Endothelial cell of umbilical vein (primary cell): ENCODE data around the gene CCNY. TPM values are rescaled to one million over a fixed set of nuclear protein-coding genes. Genes with fewer than 3 reads are reported as not detected.

Source experiments
- BruUV-seq: library from RNA; stranded (reverse); fragments of 400-500 nt; replicated peaks from 2 replicates; lab custom pipeline; 2021; lab: Mats Ljungman, UMichigan
- CTCF ChIA-PET: fragments of 300-600, 350-600 bp; sonication (Branson Sonifier 250); formaldehyde crosslinking; loops from one replicate; lab custom pipeline; 2021; ENCODE audit warnings: antibody characterized with exemption, inconsistent platforms; lab: Charles Lee
- POLR2A ChIA-PET: fragments of 300-600, 350-600 bp; sonication (Branson Sonifier 250); formaldehyde crosslinking; loops from one replicate; lab custom pipeline; 2021; ENCODE audit warnings: antibody characterized with exemption, inconsistent platforms; lab: Charles Lee
- DNase-seq: peaks from one replicate; pipeline ENCODE4 v3.0.0-alpha.2; 2011; ENCODE audit warnings: low read depth, low spot score
- FAIRE-seq: peaks from 2 replicates; lab custom pipeline; 2011; peaks lifted over from hg19 to GRCh38; lab: Jason Lieb, UNC
- H2AFZ ChIP-seq: 2 replicates; pipeline ENCODE4 v1.6.0; 2012; ENCODE audit warnings: low read depth, low read length, control low read depth, inconsistent platforms
- H3K27ac ChIP-seq: 2 replicates; pipeline ENCODE4 v1.5.1; 2011; ENCODE audit warnings: low read depth, mild to moderate bottlenecking, control low read depth, low read length, moderate library complexity; ENCODE audit not compliant: insufficient read depth
- H3K27me3 ChIP-seq, 2 experiments: 2 replicates each; pipeline versions ENCODE4 v1.6.0 to v1.6.1; 2011; ENCODE audit warnings: low read length in 2 of 2, mixed read lengths in 1 of 2; ENCODE audit not compliant: control insufficient read depth in 2 of 2, insufficient read depth in 2 of 2
- H3K36me3 ChIP-seq, 2 experiments: 2 replicates in 1 of 2; 3 replicates in 1 of 2; pipeline ENCODE4 v1.5.1; 2011; ENCODE audit warnings: low read length in 2 of 2, mild to moderate bottlenecking in 1 of 2, moderate library complexity in 1 of 2; ENCODE audit not compliant: control insufficient read depth in 2 of 2, insufficient read depth in 2 of 2; ENCODE audit errors: extremely low read depth in 1 of 2
- H3K4me1 ChIP-seq: 3 replicates; pipeline ENCODE4 v1.5.1; 2011; ENCODE audit warnings: mild to moderate bottlenecking, low read length; ENCODE audit not compliant: control insufficient read depth, insufficient read depth; ENCODE audit errors: extremely low read depth
- H3K4me2 ChIP-seq: 2 replicates; pipeline ENCODE4 v1.6.1; 2011; ENCODE audit warnings: low read length, control low read depth, mixed read lengths; ENCODE audit not compliant: insufficient read depth
- H3K4me3 ChIP-seq, 3 experiments: fragments of 200-600 bp in 1 of 3; sonication (generic), shearing (Covaris generic) in 1 of 3; replicated peaks in 1 of 3; 2 replicates each; pipeline ENCODE4 v1.5.1; 2011 to 2016; ENCODE audit warnings: control low read depth in 3 of 3, low read length in 3 of 3, mild to moderate bottlenecking in 2 of 3, inconsistent platforms in 1 of 3, low read depth in 1 of 3, moderate library complexity in 1 of 3; ENCODE audit not compliant: insufficient read depth in 1 of 3
- H3K79me2 ChIP-seq: 2 replicates; pipeline ENCODE4 v1.6.0; 2012; ENCODE audit warnings: low read length, inconsistent platforms; ENCODE audit not compliant: control insufficient read depth, insufficient read depth
- H3K9ac ChIP-seq: replicated peaks from 2 replicates; pipeline ENCODE3; 2011; ENCODE audit warnings: low read length, control low read depth; ENCODE audit not compliant: insufficient read depth; ENCODE audit errors: extremely low read depth
- H3K9me1 ChIP-seq: replicated peaks from 3 replicates; pipeline ENCODE4 v1.6.0; 2011; ENCODE audit warnings: mild to moderate bottlenecking, low read length; ENCODE audit not compliant: control insufficient read depth, insufficient read depth; ENCODE audit errors: extremely low read depth
- H3K9me3 ChIP-seq: replicated peaks from 2 replicates; pipeline ENCODE4 v1.5.1; 2012; ENCODE audit warnings: low read length, inconsistent platforms; ENCODE audit not compliant: control insufficient read depth, insufficient read depth
- H4K20me1 ChIP-seq: replicated peaks from 2 replicates; pipeline ENCODE3; 2011; ENCODE audit warnings: mild to moderate bottlenecking, low read length; ENCODE audit not compliant: control insufficient read depth, insufficient read depth; ENCODE audit errors: extremely low read depth
- EZH2 ChIP-seq: IDR thresholded peaks from 2 replicates; pipeline ENCODE4 v1.6.1; 2012; ENCODE audit warnings: borderline replicate concordance, low read depth, mild to moderate bottlenecking, moderate library complexity, low read length, inconsistent platforms; ENCODE audit not compliant: severe bottlenecking
- FOS ChIP-seq: IDR thresholded peaks from 2 replicates; pipeline ENCODE4 v1.6.1; 2011; ENCODE audit warnings: mild to moderate bottlenecking, low read length, moderate library complexity, borderline replicate concordance; ENCODE audit not compliant: insufficient read depth
- GATA2 ChIP-seq: IDR thresholded peaks from 2 replicates; pipeline ENCODE4 v1.7.0; 2011; ENCODE audit warnings: low read depth, mild to moderate bottlenecking, moderate library complexity, mixed read lengths, low read length; ENCODE audit not compliant: insufficient read length, insufficient read depth
- JUN ChIP-seq: IDR thresholded peaks from 2 replicates; pipeline ENCODE4 v1.6.1; 2011; ENCODE audit warnings: borderline replicate concordance, low read depth; ENCODE audit not compliant: insufficient read length, insufficient read depth
- MYC ChIP-seq: IDR thresholded peaks from one replicate; pipeline ENCODE4 v1.6.1; 2011; ENCODE audit warnings: mild to moderate bottlenecking, low read depth, low read length
- POLR2A ChIP-seq: IDR thresholded peaks from 2 replicates; pipeline ENCODE4 v1.6.1; 2012; ENCODE audit warnings: low read depth, mild to moderate bottlenecking, control low read depth, low read length
- POLR2AphosphoS5 ChIP-seq: IDR thresholded peaks from 2 replicates; pipeline ENCODE4 v1.6.1; 2012; ENCODE audit warnings: low read depth, mild to moderate bottlenecking, control low read depth, low read length, moderate library complexity; ENCODE audit not compliant: insufficient read depth
- dilution Hi-C: fragments of 300-500 bp; cut with MboI; formaldehyde crosslinking; loops from one replicate; pipeline ENCODE4 v1.15.0; 2019; ENCODE audit warnings: low sequenced_read_pairs; ENCODE audit not compliant: extremely low pct_ligation_motif_present
- intact Hi-C: fragments of 100-400 bp; cut with micrococcal nuclease; formaldehyde crosslinking; loops from one replicate; pipeline ENCODE4 v1.10.0; 2022
- polyA plus RNA-seq, 4 experiments: library from polyadenylated mRNA; depleted of rRNA in 3 of 4; stranded (reverse) in 3 of 4; unstranded in 1 of 4; fragments of >200 nt; gene quantifications; 2 replicates each; pipeline versions ENCODE4 v1.2.1 to v1.2.3, GENCODE V29; 2011 to 2012; ENCODE audit warnings: missing spikeins in 1 of 4
- total RNA-seq: library from RNA; stranded (reverse); gene quantifications from 2 replicates; pipeline ENCODE4 v1.2.3, GENCODE V29; 2021
- TF ChIP-seq, protein P1 (sequence below): IDR thresholded peaks from 2 replicates; pipeline ENCODE4 v1.6.1; 2011; ENCODE audit not compliant: insufficient read depth, insufficient read length
- TF ChIP-seq, protein P2 (sequence below), 2 donors: IDR thresholded peaks; 1 replicate in 1 of 2; 2 replicates in 1 of 2; pipeline ENCODE4 v1.5.1; 2011; ENCODE audit warnings: low read length in 2 of 2, mild to moderate bottlenecking in 2 of 2, moderate library complexity in 2 of 2, control low read depth in 1 of 2, inconsistent platforms in 1 of 2, low read depth in 1 of 2; ENCODE audit not compliant: insufficient read depth in 1 of 2; ENCODE audit errors: extremely low read depth in 1 of 2

The CCNY gene
- total and polyA plus RNA-seq, 2 donors (not counting 3 experiments of a cell fraction or from before 2014, with no cell fraction given), result 61.5 to 107 TPM

DNA sequence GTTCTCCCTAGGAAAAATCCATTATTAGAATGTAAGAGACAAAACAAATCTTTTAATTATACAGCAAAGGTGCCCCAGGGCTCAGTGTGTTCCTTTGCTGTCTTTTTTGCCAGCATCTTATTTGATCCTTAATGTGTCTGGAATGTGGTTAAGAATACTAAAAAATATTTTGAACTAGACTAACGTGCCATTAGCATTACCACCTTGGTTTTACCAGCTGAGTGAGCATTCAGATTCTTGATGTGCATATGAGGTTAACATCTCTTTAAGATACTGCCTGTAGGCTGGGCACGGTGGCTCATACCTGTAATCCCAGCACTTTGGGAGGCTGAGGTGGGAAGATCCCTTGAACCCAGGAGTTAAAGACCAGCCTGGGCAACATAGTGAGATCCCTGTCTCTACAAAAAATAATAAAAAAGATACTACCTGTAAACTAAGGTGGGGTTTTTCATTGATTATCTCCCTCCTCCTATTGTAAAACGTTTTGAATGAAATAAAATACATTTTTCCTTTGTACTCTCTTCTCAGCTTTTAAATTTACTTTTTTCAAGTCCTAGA, 96.6 kb downstream of the CCNY start:
- Histone ChIP-seq H3K9ac (no peak overlapping the region), H3K9me3 (no peaks in the 10 kb centered on the region), H2AFZ (no peak overlapping the region), H3K36me3 (no peaks in the 10 kb centered on the region), H3K9me1 (no peaks in the 10 kb centered on the region), H3K27me3 (no peaks in the 10 kb centered on the region), H3K4me2 (no peak overlapping the region), H4K20me1 (peaks cover 3% of the 10 kb centered on the region), H3K79me2 (peaks cover 94% of the 10 kb centered on the region), H3K4me3 (no peak overlapping the region), H3K27ac (no peak overlapping the region), H3K4me1 (no peaks in the 10 kb centered on the region)
- CTCF ChIA-PET, result interaction anchor here (1.1 to 1.2 kb wide), 2 partner anchors 11 to 130 kb away, joined by 3 read pairs; no protein-coding TSS in a partner anchor
- FAIRE-seq (no peak), DNase-seq (no peak)
- dilution Hi-C loops (no loop called here), intact Hi-C loops (no loop called here)
- no peak for TF ChIP-seq JUN
- TF ChIP-seq, protein P1, sequence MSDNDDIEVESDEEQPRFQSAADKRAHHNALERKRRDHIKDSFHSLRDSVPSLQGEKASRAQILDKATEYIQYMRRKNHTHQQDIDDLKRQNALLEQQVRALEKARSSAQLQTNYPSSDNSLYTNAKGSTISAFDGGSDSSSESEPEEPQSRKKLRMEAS, result no peak
- no peak for TF ChIP-seq POLR2A
- no peak for TF ChIP-seq EZH2
- TF ChIP-seq FOS, result no peak
- no peak for TF ChIP-seq POLR2AphosphoS5
- TF ChIP-seq MYC, result no peak
- TF ChIP-seq, protein P2, sequence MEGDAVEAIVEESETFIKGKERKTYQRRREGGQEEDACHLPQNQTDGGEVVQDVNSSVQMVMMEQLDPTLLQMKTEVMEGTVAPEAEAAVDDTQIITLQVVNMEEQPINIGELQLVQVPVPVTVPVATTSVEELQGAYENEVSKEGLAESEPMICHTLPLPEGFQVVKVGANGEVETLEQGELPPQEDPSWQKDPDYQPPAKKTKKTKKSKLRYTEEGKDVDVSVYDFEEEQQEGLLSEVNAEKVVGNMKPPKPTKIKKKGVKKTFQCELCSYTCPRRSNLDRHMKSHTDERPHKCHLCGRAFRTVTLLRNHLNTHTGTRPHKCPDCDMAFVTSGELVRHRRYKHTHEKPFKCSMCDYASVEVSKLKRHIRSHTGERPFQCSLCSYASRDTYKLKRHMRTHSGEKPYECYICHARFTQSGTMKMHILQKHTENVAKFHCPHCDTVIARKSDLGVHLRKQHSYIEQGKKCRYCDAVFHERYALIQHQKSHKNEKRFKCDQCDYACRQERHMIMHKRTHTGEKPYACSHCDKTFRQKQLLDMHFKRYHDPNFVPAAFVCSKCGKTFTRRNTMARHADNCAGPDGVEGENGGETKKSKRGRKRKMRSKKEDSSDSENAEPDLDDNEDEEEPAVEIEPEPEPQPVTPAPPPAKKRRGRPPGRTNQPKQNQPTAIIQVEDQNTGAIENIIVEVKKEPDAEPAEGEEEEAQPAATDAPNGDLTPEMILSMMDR (IDR thresholded peaks at IDR 0.05; ENCODE audit: extremely low read depth in 1 of 2, insufficient read depth in 1 of 2, low read depth in 1 of 2, low read length in 2 of 2), result no peak
- no peak for TF ChIP-seq GATA2
- BruUV-seq, result no TSS peak
- POLR2A ChIA-PET, result no interaction called here
